ENCODE results near the gene CLASRP. TPM values are rescaled to one million over a fixed set of nuclear protein-coding genes. Genes with fewer than 3 reads are reported as not detected.

CLASRP gene
- total RNA-seq, 1 experiment from 2014 or later: 38.9 TPM

- no peak for DNase-seq
- POLR2A ChIA-PET (ENCODE audit: unreplicated experiment): no interaction called here
- no TSS peak for BruUV-seq (replicated peaks)
Measured at GRCh38 chr19:45107621-45108150, 68.8 kb downstream of the CLASRP start.

GRCh38 chr19:45110851-45111266, 72.0 kb downstream of the CLASRP start:
- no TSS peak for BruUV-seq (replicated peaks)
- ChIA-PET CTCF (no interaction called here), POLR2A (ENCODE audit: unreplicated experiment) (no interaction called here)
- no peaks in the 10 kb centered on the region for H3F3A ChIP-seq (ENCODE audit: low read length, unreplicated experiment)
- no peak overlapping the region for H2AFZ ChIP-seq (ENCODE audit: low read length)
- no peaks in the 10 kb centered on the region for H3K36me3 ChIP-seq (ENCODE audit: low read depth, low read length)
- H4K20me1 ChIP-seq (ENCODE audit: low read length): peaks cover 9% of the 10 kb centered on the region; the same call in 1 of the 2 replicates
- ATAC-seq (no peak), DNase-seq (no peak)
- no peaks in the 10 kb centered on the region for H3K9me2 ChIP-seq (replicated peaks; ENCODE audit: low read length)
- no peak for TF ChIP-seq EZH2phosphoT487 (IDR thresholded peaks at IDR 0.05; ENCODE audit: borderline replicate concordance, low read length)
- TF ChIP-seq, protein P1, sequence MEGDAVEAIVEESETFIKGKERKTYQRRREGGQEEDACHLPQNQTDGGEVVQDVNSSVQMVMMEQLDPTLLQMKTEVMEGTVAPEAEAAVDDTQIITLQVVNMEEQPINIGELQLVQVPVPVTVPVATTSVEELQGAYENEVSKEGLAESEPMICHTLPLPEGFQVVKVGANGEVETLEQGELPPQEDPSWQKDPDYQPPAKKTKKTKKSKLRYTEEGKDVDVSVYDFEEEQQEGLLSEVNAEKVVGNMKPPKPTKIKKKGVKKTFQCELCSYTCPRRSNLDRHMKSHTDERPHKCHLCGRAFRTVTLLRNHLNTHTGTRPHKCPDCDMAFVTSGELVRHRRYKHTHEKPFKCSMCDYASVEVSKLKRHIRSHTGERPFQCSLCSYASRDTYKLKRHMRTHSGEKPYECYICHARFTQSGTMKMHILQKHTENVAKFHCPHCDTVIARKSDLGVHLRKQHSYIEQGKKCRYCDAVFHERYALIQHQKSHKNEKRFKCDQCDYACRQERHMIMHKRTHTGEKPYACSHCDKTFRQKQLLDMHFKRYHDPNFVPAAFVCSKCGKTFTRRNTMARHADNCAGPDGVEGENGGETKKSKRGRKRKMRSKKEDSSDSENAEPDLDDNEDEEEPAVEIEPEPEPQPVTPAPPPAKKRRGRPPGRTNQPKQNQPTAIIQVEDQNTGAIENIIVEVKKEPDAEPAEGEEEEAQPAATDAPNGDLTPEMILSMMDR (conservative IDR thresholded peaks at IDR 0.05; ENCODE audit: low read depth, low read length): no peak
- TF ChIP-seq EZH2 (IDR thresholded peaks at IDR 0.05; ENCODE audit: low read length, unreplicated experiment): no peak
- no peak overlapping the region for H3K4me2 ChIP-seq (ENCODE audit: low read length)
- intact Hi-C loops (cut with micrococcal nuclease): no loop called here
- no peak overlapping the region for H3K27ac ChIP-seq (ENCODE audit: low read length)
- no peak overlapping the region for H3K9ac ChIP-seq (ENCODE audit: low read length)
- peaks cover 85% of the 10 kb centered on the region for H3K79me2 ChIP-seq (ENCODE audit: low read length)
- no peak overlapping the region for H3K4me3 ChIP-seq (ENCODE audit: low read length)
- no peaks in the 10 kb centered on the region for H3K27me3 ChIP-seq (ENCODE audit: low read length)
- peaks cover 21% of the 10 kb centered on the region for H3K4me1 ChIP-seq (ENCODE audit: insufficient read depth, low read length)
- H3K9me3 ChIP-seq (ENCODE audit: low read length): no peaks in the 10 kb centered on the region

More at GRCh38 chr19:45107621-45108150, 68.8 kb downstream of the CLASRP start:
- Histone ChIP-seq H3K4me1 (ENCODE audit: insufficient read depth, low read length) (peaks cover 4% of the 10 kb centered on the region), H3K4me2 (ENCODE audit: low read length) (no peak overlapping the region), H2AFZ (ENCODE audit: low read length) (no peak overlapping the region), H3K9ac (ENCODE audit: low read length) (no peak overlapping the region), H3K9me2 (replicated peaks; ENCODE audit: low read length) (no peaks in the 10 kb centered on the region), H3K27ac (ENCODE audit: low read length) (no peak overlapping the region), H3K4me3 (ENCODE audit: low read length) (no peak overlapping the region), H3K27me3 (ENCODE audit: low read length) (no peaks in the 10 kb centered on the region), H3K36me3 (ENCODE audit: low read depth, low read length) (no peaks in the 10 kb centered on the region), H3F3A (ENCODE audit: low read length, unreplicated experiment) (no peaks in the 10 kb centered on the region), H3K79me2 (ENCODE audit: low read length) (peaks cover 83% of the 10 kb centered on the region), H4K20me1 (ENCODE audit: low read length) (0 out of 2 replicates have a peak, but pooled peaks cover 3% of the 10 kb centered on the region), H3K9me3 (ENCODE audit: low read length) (no peaks in the 10 kb centered on the region)
- intact Hi-C loops (cut with micrococcal nuclease): no loop called here
- CTCF ChIA-PET: no interaction called here
- TF ChIP-seq, protein P1 (conservative IDR thresholded peaks at IDR 0.05; ENCODE audit: low read depth, low read length): no peak
- no peak for TF ChIP-seq EZH2 (IDR thresholded peaks at IDR 0.05; ENCODE audit: low read length, unreplicated experiment)
- no peak for TF ChIP-seq EZH2phosphoT487 (IDR thresholded peaks at IDR 0.05; ENCODE audit: borderline replicate concordance, low read length)
- no peak for ATAC-seq

GRCh38 chr19:45112111-45112827, 73.4 kb downstream of the CLASRP start:
- no peak overlapping the region for H2AFZ ChIP-seq (ENCODE audit: low read length)
- CTCF ChIA-PET: no interaction called here
- no peaks in the 10 kb centered on the region for H3K9me3 ChIP-seq (ENCODE audit: low read length)
- no peak overlapping the region for H3K4me3 ChIP-seq (ENCODE audit: low read length)
- BruUV-seq (replicated peaks): no TSS peak
- no peaks in the 10 kb centered on the region for H3F3A ChIP-seq (ENCODE audit: low read length, unreplicated experiment)
- TF ChIP-seq EZH2phosphoT487 (IDR thresholded peaks at IDR 0.05; ENCODE audit: borderline replicate concordance, low read length): no peak
- TF ChIP-seq, protein P1 (conservative IDR thresholded peaks at IDR 0.05; ENCODE audit: low read depth, low read length): no peak
- TF ChIP-seq EZH2 (IDR thresholded peaks at IDR 0.05; ENCODE audit: low read length, unreplicated experiment): no peak
- no peak overlapping the region for H3K9ac ChIP-seq (ENCODE audit: low read length)
- H4K20me1 ChIP-seq (ENCODE audit: low read length): peaks cover 7% of the 10 kb centered on the region; the same call in 1 of the 2 replicates
- H3K27ac ChIP-seq (ENCODE audit: low read length): no peak overlapping the region
- DNase-seq: no peak
- H3K4me2 ChIP-seq (ENCODE audit: low read length): no peak overlapping the region
- H3K27me3 ChIP-seq (ENCODE audit: low read length): no peaks in the 10 kb centered on the region
- H3K79me2 ChIP-seq (ENCODE audit: low read length): peaks cover 91% of the 10 kb centered on the region
- H3K9me2 ChIP-seq (replicated peaks; ENCODE audit: low read length): no peaks in the 10 kb centered on the region
- POLR2A ChIA-PET (ENCODE audit: unreplicated experiment): no interaction called here
- peaks cover 21% of the 10 kb centered on the region for H3K4me1 ChIP-seq (ENCODE audit: insufficient read depth, low read length)
- intact Hi-C loops (cut with micrococcal nuclease): no loop called here
- H3K36me3 ChIP-seq (ENCODE audit: low read depth, low read length): no peaks in the 10 kb centered on the region
- no peak for ATAC-seq

All from PC-3 (cell line).